NAMALWA (cell line): Measurements from ENCODE around the gene ZMYM1.
"Not testable (repeated sequence)": the region's sequence is repeated elsewhere in the genome, so short reads cannot be mapped to it uniquely, and the experiment has no call there.

Experiments used
- DNase-seq: peaks from one replicate; pipeline ENCODE4 v3.0.0-alpha.2; 2015; ENCODE audit warnings: low spot score

Gene ZMYM1

GRCh38 chr1:35079003-35079930 is at the start of gene ZMYM1:
TSS of gene ZMYM1 (plus strand) at chr1:35079385. CDS start at chr1:35093988, 14,603 bp downstream.
- DNase-seq = peak; percentile 94

DNA sequence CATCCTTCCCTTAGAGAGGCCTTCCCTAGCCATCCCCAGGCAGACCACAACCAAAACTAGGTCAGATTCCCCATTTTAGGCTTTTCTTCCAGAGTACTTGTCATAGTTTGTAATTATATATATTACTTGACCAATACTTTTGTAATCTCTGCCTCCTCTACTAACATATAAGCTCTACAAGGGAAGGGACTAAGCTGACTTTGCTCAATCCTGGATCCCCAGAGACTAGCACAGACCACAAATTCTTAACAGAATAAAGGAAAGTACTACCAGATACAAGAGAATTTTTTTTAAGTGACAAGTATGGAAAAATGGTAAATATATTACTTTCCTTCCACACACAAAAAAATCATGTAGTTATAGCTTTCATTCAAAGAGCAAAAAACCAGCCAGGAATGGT is 49.4 kb upstream of the ZMYM1 start:
- DNase-seq = no peak

DNA sequence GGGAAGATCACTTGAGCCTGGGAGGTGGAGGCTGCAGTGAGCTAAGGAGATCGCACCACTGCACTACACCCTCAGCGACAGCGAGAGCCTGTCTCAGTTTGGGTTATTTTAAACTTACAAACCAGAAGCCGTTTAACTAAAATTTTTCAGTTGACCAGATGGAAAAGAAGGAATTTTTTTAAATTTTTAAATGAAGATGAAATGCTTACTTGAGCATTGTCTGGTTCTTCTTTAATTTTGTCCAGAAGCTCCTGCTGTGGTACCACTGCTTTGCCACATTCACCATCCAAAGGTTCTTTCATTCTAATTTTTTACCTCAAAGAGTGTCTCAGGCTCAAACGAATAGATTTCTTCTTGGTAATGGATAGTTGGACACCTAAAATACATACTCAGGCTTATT is 48.8 kb upstream of the ZMYM1 start:
- no peak for DNase-seq

GRCh38 chr1:35030756-35031446 is 48.3 kb upstream of the ZMYM1 start:
- DNase-seq = peak; percentile 61

- no peak for DNase-seq
These were observed 46.8 kb upstream of the ZMYM1 start for GRCh38 chr1:35032384-35032739.

DNA sequence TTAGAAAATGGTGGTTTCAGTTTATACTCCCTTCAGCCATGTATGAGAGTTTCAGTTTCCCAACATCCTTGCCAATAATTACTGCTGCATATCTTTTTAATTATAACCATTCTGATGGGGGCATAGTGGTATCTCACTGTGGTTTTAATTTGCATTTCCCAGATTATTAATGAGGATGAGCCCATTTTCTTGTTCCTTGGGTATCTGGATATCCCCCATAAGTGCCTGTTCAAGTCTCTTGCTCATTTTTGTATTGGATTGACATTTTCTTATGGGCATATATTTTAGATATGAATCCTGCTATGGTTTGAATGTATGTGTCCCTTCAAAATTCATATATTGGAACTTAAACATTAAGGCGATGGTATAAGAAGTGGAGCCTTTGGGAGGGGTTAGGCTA is 45.8 kb upstream of the ZMYM1 start:
- no peak for DNase-seq

- DNase-seq = no peak
These were observed 42.6 kb upstream of the ZMYM1 start for GRCh38 chr1:35036621-35037020.

GRCh38 chr1:35037206-35037605 is 42.0 kb upstream of the ZMYM1 start:
- no peak for DNase-seq

GRCh38 chr1:35038723-35039122 is 40.5 kb upstream of the ZMYM1 start:
- no peak for DNase-seq

DNA sequence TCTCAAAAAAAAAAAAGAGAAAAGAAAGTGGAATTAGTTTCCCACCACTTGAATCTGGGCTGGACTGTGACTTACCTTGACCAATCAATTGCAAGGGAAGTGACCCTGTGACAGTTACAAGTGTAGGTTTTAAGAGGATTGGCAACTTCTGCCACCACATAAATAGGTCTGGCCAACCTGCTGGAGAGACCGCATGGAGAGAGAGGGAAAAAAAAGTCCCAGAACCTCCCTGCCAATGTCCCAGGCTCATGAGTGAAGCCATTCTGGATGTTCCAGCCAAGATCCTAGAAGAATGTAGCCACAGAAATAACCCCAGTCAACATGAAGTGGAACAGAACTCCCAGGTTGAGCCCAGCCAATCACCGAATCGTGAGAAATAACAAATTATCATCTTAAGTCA is 35.7 kb upstream of the ZMYM1 start:
- DNase-seq = no peak

- no peak for DNase-seq
These were observed 34.8 kb upstream of the ZMYM1 start for GRCh38 chr1:35044431-35044830.

GRCh38 chr1:35046730-35047129 is 32.5 kb upstream of the ZMYM1 start:
- no peak for DNase-seq

GRCh38 chr1:35047188-35047858 is 31.9 kb upstream of the ZMYM1 start:
- DNase-seq = no peak

GRCh38 chr1:35049116-35049515 is 30.1 kb upstream of the ZMYM1 start:
- DNase-seq = peak; percentile 12

GRCh38 chr1:35053433-35053832 is 25.8 kb upstream of the ZMYM1 start:
- no peak for DNase-seq

DNA sequence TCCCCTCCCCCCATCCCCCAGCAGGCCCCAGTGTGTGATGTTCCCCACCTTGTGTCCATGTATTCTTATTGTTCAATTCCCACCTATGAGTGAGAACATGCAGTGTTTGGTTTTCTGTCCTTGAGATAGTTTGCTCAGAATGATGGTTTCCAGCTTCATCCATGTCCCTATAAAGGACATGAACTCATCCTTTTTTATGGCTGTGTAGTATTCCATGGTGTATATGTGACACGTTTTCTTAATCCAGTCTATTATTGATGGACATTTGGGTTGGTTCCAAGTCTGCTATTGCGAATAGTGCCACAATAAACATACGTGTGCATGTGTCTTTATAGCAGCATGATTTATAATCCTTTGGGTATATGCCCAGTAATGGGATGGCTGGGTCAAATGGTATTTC is 24.9 kb upstream of the ZMYM1 start:
- not testable (repeated sequence) for DNase-seq

DNA sequence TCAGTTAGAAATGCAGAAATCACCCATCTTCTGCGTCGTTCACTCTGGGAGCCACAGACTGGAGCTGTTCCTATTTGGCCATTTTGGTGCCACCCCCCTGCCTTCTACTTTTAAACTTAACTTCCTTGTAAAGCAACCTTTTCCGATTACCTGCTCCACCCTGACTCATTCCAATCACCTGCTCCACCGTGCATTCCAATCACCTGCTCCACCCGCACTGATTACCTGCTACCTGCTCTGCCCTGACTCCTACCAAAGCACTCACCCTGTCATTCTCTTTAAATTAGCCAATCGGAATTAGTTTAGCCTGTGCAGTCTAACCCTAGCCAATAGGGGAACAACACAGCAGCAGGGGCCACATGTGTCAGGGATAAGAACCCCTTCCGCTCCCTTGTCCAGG is 20.9 kb upstream of the ZMYM1 start:
- DNase-seq = not testable (repeated sequence)

GRCh38 chr1:35058988-35059387 is 20.2 kb upstream of the ZMYM1 start:
- DNase-seq = no peak

GRCh38 chr1:35062518-35063196 is 16.5 kb upstream of the ZMYM1 start:
- no peak for DNase-seq

DNA sequence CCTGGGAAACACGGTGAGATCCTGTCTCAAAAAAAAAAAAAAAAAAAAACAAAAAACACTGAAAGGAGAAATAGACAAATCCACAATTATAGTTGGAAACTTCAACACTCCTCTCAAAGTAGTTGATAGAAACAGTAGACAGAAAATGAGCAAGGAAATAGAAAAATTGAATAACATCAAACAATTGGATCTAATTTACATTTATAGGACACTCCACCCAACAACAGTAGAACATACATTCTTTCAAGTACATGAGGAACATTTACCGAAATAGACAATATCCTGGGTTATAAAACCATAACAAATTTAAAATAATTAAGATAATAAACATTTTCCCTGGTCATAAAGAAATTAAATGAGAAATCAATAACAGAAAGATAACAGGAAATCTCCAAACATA is 14.9 kb upstream of the ZMYM1 start:
- DNase-seq = no peak

- no peak for DNase-seq
These were observed 9.4 kb upstream of the ZMYM1 start for GRCh38 chr1:35069746-35070145.

- DNase-seq = no peak
These were observed 5.8 kb upstream of the ZMYM1 start for GRCh38 chr1:35073265-35073811.
